ENCODE data around the gene MINK1. TPM values are rescaled to one million over a fixed set of nuclear protein-coding genes. Genes with fewer than 3 reads are reported as not detected.
"Not testable (repeated sequence)": the region's sequence is repeated elsewhere in the genome, so short reads cannot be mapped to it uniquely, and the experiment has no call there.

The MINK1 gene
- total RNA-seq, 1 donor from 2014 or later = 91.5 TPM

GRCh38 chr17:4926577-4927335 is 93.6 kb downstream of the MINK1 start:
- intact Hi-C loops (cut with micrococcal nuclease) = not testable (repeated sequence)

- intact Hi-C loops (cut with micrococcal nuclease) = no loop called here
Measured at GRCh38 chr17:4928881-4929280, 95.7 kb downstream of the MINK1 start.

GRCh38 chr17:4931963-4932362 is 98.8 kb downstream of the MINK1 start, which contains the start of gene GP1BA:
TSS of gene GP1BA (plus strand) at chr17:4932277. CDS start at chr17:4932605, 328 bp downstream.
- intact Hi-C loops (cut with micrococcal nuclease) = no loop called here

DNA sequence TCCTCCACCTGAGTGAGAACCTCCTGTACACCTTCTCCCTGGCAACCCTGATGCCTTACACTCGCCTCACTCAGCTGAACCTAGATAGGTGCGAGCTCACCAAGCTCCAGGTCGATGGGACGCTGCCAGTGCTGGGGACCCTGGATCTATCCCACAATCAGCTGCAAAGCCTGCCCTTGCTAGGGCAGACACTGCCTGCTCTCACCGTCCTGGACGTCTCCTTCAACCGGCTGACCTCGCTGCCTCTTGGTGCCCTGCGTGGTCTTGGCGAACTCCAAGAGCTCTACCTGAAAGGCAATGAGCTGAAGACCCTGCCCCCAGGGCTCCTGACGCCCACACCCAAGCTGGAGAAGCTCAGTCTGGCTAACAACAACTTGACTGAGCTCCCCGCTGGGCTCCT is 99.6 kb downstream of the MINK1 start:
- intact Hi-C loops (cut with micrococcal nuclease) = no loop called here

DNA sequence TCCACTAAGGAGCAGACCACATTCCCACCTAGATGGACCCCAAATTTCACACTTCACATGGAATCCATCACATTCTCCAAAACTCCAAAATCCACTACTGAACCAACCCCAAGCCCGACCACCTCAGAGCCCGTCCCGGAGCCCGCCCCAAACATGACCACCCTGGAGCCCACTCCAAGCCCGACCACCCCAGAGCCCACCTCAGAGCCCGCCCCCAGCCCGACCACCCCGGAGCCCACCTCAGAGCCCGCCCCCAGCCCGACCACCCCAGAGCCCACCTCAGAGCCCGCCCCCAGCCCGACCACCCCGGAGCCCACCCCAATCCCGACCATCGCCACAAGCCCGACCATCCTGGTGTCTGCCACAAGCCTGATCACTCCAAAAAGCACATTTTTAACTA is 100.5 kb downstream of the MINK1 start:
- intact Hi-C loops (cut with micrococcal nuclease) = no loop called here

DNA sequence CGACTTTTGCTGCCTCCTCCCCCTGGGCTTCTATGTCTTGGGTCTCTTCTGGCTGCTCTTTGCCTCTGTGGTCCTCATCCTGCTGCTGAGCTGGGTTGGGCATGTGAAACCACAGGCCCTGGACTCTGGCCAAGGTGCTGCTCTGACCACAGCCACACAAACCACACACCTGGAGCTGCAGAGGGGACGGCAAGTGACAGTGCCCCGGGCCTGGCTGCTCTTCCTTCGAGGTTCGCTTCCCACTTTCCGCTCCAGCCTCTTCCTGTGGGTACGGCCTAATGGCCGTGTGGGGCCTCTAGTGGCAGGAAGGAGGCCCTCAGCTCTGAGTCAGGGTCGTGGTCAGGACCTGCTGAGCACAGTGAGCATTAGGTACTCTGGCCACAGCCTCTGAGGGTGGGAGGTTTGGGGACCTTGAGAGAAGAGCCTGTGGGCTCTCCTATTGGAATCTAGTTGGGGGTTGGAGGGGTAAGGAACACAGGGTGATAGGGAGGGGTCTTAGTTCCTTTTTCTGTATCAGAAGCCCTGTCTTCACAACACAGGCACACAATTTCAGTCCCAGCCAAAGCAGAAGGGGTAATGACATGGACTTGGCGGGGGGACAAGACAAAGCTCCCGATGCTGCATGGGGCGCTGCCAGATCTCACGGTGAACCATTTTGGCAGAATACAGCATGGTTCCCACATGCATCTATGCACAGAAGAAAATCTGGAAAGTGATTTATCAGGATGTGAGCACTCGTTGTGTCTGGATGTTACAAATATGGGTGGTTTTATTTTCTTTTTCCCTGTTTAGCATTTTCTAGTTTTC is 101.2 kb downstream of the MINK1 start:
- intact Hi-C loops (cut with micrococcal nuclease) = no loop called here

DNA sequence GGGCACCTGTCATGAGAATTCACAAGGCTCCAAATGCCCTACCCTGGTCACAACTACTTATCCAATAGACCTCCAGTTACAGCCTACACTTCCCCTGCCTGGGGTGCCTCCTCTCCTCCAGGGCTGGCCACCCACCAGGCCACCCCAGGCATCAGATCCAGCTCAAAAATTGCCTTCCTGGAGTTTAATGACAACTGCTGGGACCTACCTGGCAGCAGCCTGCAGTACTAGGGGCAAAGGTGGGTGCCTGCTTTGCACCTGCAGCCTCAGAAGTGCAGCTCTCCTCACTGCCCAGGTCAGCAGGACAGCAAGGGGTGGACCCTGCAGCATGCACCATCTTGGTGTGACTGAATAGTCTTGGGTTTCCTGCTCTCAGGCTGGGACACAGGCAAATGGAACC is 102.5 kb downstream of the MINK1 start:
- intact Hi-C loops (cut with micrococcal nuclease) = no loop called here

DNA sequence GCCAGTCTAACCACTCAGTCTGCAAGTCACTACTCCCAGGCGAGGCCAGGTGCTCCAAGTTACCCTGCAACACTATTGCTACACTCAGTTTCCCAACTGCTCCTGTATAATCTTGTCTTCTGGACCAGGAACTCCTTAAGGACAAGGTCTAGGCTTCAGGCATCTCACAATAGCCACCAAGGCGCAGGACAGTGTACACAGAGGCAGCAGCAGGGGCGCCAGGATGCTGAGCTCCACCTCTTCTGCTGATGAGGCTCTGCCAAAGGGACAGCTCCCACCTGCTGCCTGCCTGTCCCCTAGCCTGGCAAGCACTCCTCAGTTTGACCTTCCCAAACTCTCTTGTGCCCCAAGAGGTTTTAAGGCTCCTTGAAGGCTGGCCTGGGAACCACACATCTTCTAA is 103.3 kb downstream of the MINK1 start:
- intact Hi-C loops (cut with micrococcal nuclease) = no loop called here

- intact Hi-C loops (cut with micrococcal nuclease) = no loop called here
Measured at GRCh38 chr17:4937553-4937952, 104.4 kb downstream of the MINK1 start.

DNA sequence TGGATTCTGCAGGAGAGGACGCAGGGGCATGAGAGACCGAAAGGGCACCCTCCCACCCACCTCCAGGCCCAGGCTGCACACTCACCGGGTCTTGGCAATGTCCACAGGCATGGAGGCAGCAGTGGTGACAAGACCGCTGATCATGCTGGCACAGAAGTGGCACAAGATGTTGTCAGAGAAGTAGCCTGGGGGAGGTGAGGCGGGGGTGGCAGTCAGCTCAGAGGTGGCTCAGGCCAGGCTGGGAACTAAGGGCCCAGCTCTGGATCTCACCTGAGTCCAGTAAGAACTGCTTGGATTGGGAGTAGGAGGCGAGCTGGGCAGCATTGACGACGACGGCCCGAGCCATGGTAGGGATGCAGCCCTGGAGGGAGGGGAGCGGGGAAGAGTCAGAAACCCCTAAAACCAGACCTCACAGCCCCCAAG is 104.9 kb downstream of the MINK1 start:
- intact Hi-C loops (cut with micrococcal nuclease) = no loop called here

DNA sequence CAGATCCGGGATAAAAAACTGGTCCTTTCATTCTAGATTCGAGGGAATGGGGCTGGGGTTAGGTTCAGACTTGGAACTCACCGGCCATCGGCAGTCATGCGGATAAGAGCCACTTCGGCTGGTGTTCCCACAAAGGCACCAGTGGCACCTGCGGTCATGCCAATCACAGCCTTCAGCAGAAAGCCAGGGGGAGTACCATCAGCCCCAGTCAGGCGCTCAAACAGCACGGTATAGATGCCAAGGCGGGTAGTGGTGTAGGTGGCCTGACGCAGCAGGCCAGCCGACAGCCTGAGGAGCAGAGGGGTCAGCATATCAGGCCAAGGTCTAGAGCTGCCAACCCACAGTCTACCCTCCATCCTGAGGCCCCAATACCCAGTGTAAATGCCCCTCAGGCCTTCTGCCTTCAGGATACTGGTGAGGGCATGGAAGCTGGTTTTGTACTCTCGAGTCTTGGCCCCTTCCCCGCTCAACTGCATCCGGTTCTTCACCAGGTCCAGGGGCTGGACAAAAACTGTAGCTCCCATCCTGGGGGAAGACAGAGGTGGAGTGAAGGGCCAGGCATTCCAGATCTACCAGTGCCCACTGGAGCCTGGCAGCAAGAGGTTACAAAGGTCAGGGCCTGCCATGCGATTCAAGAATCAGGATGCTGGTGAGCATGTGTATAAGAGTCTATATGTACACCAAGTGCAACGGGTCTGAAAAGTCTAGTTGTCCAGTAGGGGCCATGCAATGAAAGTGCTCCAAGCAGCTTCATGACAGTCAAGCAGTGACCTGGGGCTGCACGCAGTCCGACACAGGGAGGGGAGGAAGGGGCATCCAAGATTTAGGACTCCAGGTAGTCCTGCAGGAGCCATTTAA is 105.8 kb downstream of the MINK1 start:
- intact Hi-C loops (cut with micrococcal nuclease) = no loop called here

- intact Hi-C loops (cut with micrococcal nuclease) = no loop called here
Measured at GRCh38 chr17:4939546-4939795, 106.3 kb downstream of the MINK1 start.

DNA sequence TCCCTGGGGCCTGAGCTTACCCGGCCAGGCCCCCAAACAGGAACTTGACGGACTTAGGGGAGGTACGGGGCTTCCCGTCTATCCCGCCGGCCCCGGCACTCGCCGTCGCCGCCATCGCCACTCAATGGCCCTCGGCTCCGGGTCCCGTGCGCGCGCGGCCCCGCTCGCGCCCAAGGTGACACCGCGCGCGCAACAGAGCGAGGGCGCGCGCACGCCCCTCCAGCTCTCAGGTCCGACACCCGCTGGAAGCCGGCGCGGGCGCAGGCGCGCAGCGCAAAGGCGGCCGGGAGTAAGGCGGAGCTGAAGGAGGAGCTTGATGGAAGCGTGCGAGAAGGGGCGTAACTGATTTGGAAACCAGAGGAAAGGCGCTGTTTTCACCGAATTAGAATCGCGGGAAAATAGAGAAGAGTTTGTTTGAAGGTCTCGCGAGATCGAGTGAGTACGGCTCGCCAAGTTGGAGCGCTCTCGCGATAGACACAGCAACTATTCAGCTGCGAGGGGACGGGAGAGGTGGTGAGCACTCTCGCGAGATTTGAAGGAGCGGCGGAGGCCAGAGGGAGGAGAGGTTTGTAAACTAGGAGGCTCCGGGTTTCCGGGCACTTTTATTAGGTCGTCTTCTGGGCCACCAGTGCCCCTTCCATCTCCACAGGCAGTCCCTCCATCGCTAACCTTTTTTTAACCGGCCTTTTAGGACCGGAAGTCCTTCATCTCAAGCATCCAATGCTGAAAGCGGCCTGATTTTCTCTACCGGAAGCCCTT is 106.8 kb downstream of the MINK1 start, which contains the start of the genes RNF167 and SLC25A11:
Gene RNF167, plus strand, starts transcription at position 473 of the 759 bp plus-strand sequence. CDS start 642 bp downstream, outside the sequence.
Gene SLC25A11, minus strand, starts transcription at position 251 of the 759 bp plus-strand sequence. Its CDS starts 136 bp downstream, at position 115.
- intact Hi-C loops (cut with micrococcal nuclease) = loop anchor here (1.0 to 10.0 kb wide), 10 partner anchors 8 to 1715 kb away; partner anchors contain the start of genes ARRB2, C17orf100, INCA1 and KIF1C

DNA sequence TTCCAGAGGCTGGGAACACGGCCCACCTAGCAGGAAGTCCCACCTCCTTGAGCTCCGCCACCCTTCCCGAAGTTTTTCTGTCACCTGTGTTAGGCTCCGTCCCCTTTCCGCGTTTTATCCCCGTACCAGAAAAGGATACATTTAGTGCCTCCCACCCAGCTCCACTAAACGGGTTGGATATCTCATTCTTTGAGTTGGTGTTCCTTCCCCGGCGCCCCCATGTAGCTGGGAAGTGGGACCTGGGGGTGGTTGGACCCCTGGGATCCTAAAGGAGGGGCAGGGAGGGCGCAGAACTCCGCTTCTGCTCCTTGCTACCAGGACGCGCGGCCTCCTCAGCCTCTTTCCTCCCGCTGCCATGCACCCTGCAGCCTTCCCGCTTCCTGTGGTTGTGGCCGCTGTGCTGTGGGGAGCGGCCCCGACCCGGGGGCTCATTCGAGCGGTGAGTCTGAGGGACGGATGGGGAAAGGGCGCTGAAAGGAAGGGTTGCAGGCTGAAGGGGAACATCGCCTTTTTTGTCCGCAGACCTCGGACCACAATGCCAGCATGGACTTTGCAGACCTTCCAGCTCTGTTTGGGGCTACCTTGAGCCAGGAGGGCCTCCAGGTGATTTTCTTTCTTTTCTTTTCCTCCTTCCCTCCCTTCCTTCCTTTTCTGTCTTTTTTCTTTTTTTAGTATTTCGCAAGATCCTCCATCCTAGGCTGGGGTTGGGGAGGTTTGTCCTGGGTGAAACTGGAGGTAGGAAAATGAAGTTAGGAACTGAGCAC is 107.6 kb downstream of the MINK1 start:
- intact Hi-C loops (cut with micrococcal nuclease) = loop anchor here (1.0 to 10.0 kb wide), 10 partner anchors 8 to 1714 kb away; partner anchors contain the start of genes ARRB2, C17orf100, INCA1 and KIF1C

DNA sequence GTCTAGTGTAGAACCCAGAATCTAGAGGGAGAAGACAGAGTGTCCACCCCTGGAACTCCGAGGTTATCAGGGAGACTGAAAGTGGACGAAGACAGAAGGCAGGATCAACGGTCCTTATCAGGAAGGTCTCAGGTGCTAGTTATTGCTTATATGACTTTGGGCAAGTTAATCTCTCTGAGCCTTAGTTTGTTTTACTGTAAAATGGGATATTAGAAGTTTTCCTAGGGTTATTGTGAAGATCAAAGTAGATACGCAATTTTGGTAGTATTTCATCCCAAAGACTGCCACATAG is 108.1 kb downstream of the MINK1 start:
- intact Hi-C loops (cut with micrococcal nuclease) = loop anchor here (2.0 to 10.0 kb wide), 4 partner anchors 32 to 1714 kb away; partner anchors contain the start of genes C17orf100, MED31, PSMB6 and UBE2G1

DNA sequence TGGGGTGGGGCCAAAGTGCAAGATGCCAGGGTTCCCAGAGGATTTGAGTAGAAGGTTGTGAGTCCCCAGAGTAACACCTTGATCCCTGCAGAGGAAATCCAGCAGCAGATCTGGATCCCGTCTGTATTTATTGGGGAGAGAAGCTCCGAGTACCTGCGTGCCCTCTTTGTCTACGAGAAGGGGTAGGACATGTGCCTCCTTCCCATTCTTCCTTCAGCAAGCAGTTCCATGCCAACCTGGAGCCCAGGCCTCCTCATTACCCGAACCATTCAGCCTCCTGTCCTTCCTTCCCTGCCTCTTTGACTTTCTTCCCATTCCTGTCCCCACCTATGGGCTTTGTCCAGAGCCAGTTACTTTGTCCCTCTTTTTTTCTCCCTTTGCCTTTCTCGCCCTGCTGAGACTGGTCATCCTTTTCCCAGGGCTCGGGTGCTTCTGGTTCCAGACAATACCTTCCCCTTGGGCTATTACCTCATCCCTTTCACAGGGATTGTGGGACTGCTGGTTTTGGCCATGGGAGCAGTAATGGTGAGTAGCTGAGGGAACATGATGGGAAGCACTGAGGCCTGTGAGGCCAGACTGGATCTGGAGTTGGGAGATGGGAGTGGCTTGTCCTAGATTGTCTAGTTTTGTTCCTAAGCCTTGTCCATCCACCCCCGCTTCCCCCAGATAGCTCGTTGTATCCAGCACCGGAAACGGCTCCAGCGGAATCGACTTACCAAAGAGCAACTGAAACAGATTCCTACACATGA is 109.8 kb downstream of the MINK1 start:
- intact Hi-C loops (cut with micrococcal nuclease) = loop anchor here (5.0 to 10.0 kb wide), 3 partner anchors 146 to 1712 kb away; partner anchors contain the start of genes C17orf100, MED31, PSMB6 and UBE2G1

- intact Hi-C loops (cut with micrococcal nuclease) = loop anchor here (5.0 to 10.0 kb wide), 3 partner anchors 147 to 1711 kb away; partner anchors contain the start of genes C17orf100, MED31, PSMB6 and UBE2G1
Measured at GRCh38 chr17:4944163-4944553, 111.0 kb downstream of the MINK1 start.

DNA sequence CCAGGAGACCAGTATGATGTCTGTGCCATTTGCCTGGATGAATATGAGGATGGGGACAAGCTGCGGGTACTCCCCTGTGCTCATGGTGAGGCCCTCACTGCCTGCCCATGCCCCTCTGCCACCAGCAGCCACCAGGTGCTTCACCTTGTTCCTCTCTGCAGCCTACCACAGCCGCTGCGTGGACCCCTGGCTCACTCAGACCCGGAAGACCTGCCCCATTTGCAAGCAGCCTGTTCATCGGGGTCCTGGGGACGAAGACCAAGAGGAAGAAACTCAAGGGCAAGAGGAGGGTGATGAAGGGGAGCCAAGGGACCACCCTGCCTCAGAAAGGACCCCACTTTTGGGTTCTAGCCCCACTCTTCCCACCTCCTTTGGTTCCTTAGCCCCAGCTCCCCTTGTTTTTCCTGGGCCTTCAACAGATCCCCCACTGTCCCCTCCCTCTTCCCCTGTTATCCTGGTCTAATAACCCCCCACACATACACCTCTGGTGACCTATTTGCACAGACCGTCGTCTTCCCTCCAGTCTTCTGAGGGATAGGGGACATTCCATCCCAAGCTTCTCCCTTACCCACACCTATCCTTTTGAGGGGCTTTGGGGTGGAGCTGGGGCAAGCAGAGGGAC is 111.5 kb downstream of the MINK1 start:
- intact Hi-C loops (cut with micrococcal nuclease) = loop anchor here (5.0 to 10.0 kb wide), 4 partner anchors 43 to 1710 kb away; partner anchors contain the start of genes C17orf100, CAMTA2, MED31 and PSMB6

All from T-helper 2 cell treated with Interferon-gamma antibody and Interleukin-4, amounts not matched to agents 100 ng/mL and 5 ng/mL, for 36 hours (primary cell).